Measurements from ENCODE around the gene KRT9. TPM values are rescaled to one million over a fixed set of nuclear protein-coding genes. Genes with fewer than 3 reads are reported as not detected.
"Not testable (repeated sequence)": the region's sequence is repeated elsewhere in the genome, so short reads cannot be mapped to it uniquely, and the experiment has no call there.

KRT9 gene
- total RNA-seq, 2 experiments from 2014 or later, result not detected

DNA sequence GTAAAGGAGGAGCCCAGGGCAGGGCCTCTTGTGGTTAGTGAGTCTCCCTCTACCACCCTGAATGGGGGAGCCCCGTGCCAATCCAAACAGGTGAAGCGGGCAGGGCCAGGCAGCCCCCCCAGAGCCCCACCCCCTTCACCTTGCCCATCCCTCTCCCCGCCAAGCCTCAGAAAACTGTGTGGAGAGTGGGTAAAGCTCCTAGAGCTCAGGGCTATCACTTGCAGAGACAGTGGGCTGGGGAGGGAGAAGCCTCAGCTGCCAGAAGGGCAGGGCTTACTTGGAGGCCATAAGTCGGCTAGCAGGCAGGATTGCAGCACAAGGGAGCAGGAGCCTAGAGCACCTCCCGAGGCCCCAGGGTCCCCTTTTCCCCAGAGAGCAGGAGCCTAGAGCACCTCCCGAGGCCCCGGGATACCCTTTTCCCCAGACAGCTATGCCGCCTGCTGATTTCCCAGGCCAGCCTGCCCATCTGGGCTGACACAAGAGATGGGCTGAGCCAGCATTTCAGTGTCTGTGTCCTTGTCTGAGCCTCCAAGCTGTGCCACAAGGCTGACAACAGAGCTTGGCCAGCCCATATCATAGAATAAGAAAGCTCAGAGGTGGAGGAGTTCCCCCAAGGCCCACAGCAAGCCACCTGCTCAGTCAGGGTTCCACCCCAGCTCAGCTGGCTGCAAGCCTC, 21.6 kb upstream of the KRT9 start:
- intact Hi-C loops (cut with micrococcal nuclease), result no loop called here
- no peaks in the 10 kb centered on the region for H3K4me1 Mint-ChIP-seq (ENCODE audit: low read depth)

DNA sequence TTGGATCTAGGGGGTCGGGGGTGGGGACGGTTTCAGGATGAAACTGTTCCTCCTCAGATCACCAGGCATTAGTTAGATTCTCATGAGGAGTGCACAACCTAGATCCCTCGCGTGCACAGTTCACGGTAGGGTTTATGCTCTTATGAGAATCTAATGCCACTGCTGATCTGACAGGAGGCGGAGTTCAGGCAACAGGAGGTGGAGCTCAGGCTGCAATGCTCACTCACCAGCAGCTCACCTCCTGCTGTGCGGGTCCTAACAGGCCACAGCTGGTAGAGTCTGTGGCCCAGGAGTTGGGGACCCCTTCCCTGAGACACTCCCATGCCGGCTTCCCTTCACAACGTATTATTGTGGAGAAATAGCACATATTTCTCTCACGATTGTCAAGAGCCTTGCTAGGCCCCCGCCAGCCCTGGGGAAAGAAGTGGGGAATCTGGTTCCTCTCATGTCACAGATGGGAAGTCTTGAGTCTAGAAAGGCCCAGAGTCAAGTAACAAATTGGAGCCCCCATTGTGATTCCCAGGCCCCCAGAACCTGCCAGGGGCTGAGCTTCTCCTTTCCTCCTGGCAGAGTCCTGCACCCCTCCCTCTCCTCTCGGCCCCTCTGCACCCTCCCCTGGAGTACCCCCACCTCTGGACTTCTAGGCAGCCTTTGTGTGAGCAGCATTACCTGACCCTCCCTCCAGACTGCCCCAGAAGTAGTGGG, 20.9 kb upstream of the KRT9 start:
- peaks cover 5% of the 10 kb centered on the region for H3K27me3 Mint-ChIP-seq (ENCODE audit: low read depth)
- DNase-seq, result no peak
- no peaks in the 10 kb centered on the region for H3K9me3 Mint-ChIP-seq
- H3K36me3 Mint-ChIP-seq (ENCODE audit: low read depth), result no peaks in the 10 kb centered on the region
- H3K27ac Mint-ChIP-seq, result no peak overlapping the region
- H3K4me3 Mint-ChIP-seq, result no peak overlapping the region
- H3K4me1 Mint-ChIP-seq (ENCODE audit: low read depth), result no peaks in the 10 kb centered on the region
- CTCF ChIA-PET, result interaction anchor here (0.7 kb wide), 1 partner anchor 9 kb away, joined by 5 read pairs; no protein-coding TSS in a partner anchor
- intact Hi-C loops (cut with micrococcal nuclease), result no loop called here

More for the DNA sequence above, 21.6 kb upstream of the KRT9 start:
- Mint-ChIP-seq H3K4me3 (no peak overlapping the region), H3K27me3 (ENCODE audit: low read depth) (peaks cover 5% of the 10 kb centered on the region), H3K9me3 (no peaks in the 10 kb centered on the region), H3K27ac (no peak overlapping the region), H3K36me3 (ENCODE audit: low read depth) (no peaks in the 10 kb centered on the region)
- CTCF ChIA-PET, result interaction anchor here (0.7 kb wide), 1 partner anchor 139 kb away, joined by 3 read pairs; no protein-coding TSS in a partner anchor
- no peak for DNase-seq

DNA sequence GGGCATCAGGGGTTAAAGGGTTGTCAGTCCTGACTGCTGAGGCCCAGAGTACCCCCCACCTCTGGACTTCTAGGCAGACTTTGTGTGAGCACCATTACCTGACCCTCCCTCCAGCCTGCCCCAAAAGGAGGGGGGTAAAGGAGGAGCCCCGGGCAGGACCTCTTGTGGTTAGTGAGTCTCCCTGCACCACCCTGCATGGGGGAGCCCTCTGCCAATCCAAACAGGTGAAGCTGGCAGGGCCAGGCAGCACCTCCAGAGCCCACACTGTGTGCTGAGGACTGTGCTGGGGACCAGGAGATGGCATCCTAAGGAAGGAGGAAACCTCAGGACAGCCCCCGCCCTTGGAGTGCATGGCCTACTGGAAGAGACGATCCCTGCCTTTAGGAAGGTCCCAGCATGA, 17.4 kb upstream of the KRT9 start:
- Mint-ChIP-seq H3K4me1 (ENCODE audit: low read depth) (no peaks in the 10 kb centered on the region), H3K36me3 (ENCODE audit: low read depth) (no peaks in the 10 kb centered on the region), H3K9me3 (no peaks in the 10 kb centered on the region), H3K27ac (no peak overlapping the region), H3K4me3 (no peak overlapping the region), H3K27me3 (ENCODE audit: low read depth) (peaks cover 5% of the 10 kb centered on the region)
- no peak for DNase-seq
- CTCF ChIA-PET, result interaction anchor here (0.9 kb wide), 1 partner anchor 74 kb away, joined by 3 read pairs; no protein-coding TSS in a partner anchor
- intact Hi-C loops (cut with micrococcal nuclease), result no loop called here

DNA sequence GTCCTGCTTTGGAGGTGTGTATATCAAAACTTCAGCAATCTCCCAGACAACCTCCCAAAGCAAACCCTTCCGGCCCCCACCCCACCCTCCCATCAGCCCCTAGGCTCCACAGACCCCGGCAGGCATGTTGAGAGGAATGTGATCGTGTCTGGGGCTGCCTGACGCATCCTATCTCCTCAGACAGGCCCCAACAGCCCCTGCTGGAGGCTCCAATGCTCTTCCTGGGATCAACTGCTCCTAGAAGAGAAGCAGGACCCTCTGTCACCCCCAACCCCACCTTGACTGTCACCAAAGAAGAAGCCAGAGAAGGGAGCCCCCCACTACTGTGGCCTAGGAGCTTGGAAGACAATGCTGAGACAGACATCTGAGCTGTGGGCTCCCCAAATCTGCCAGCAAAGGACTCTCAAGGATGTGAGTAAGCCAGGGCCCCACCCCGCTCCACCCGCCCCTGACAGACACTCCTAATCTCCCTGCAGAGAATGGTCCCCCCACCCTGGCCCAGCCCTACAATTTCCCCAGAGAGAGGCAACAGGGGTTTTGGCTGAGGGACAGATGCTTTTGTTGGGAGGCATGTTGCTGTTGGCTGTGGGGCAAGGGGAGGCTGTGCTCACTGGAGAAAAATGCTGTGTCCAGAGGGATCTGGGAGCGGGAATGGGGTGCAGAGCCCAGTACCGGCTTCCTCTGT, 16.4 kb upstream of the KRT9 start:
- peaks cover 7% of the 10 kb centered on the region for H3K27me3 Mint-ChIP-seq (ENCODE audit: low read depth)
- H3K27ac Mint-ChIP-seq, result no peak overlapping the region
- no peaks in the 10 kb centered on the region for H3K9me3 Mint-ChIP-seq
- no peaks in the 10 kb centered on the region for H3K4me1 Mint-ChIP-seq (ENCODE audit: low read depth)
- no peak for DNase-seq
- intact Hi-C loops (cut with micrococcal nuclease), result no loop called here
- CTCF ChIA-PET, result interaction anchor here (0.9 kb wide), 1 partner anchor 75 kb away, joined by 3 read pairs; no protein-coding TSS in a partner anchor
- H3K4me3 Mint-ChIP-seq, result no peak overlapping the region
- H3K36me3 Mint-ChIP-seq (ENCODE audit: low read depth), result no peaks in the 10 kb centered on the region

DNA sequence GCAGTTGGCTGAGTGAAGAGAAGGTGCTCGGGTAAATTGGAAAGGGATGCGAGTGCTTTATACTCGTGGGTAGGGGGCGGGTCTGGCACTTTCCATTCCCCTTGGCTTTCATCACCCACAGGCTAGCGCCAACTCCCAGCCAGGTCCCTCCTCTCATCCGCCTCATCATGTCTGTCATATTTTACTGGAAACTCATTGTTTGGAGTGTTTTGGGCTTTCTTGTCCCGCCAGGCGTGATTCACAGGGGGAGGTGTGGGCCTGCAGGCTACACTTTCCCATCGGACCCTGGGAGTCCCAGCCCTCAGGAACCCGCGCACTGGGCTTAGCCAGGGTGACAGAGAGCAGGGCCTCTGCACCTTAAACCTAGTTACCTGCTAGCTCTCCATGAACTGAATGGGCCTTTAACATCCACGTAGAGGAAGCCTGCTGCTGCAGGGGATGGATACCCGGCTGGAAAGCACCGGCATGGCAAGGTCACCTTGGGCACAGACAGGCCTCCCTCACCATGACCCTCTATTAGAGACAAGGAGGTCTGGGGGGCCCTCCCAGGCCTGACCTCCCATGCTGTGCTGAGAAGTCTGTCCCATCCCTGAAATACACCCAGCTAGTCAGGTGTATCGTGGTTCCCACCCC, 15.1 kb upstream of the KRT9 start, which contains the start of gene KRT14:
KRT14 (minus strand) TSS at position 33 of the 633 bp plus-strand sequence. CDS start 61 bp downstream, outside the sequence.
- intact Hi-C loops (cut with micrococcal nuclease), result no loop called here
- Mint-ChIP-seq H3K9me3 (no peaks in the 10 kb centered on the region), H3K27ac (no peak within 1 kb of the TSS), H3K4me3 (no peak within 1 kb of the TSS), H3K36me3 (ENCODE audit: low read depth) (no peaks in the 10 kb centered on the region), H3K27me3 (ENCODE audit: low read depth) (peaks cover 9% of the 10 kb centered on the region), H3K4me1 (ENCODE audit: low read depth) (no peaks in the 10 kb centered on the region)
- no peak for DNase-seq
- CTCF ChIA-PET, result no interaction called here

DNA sequence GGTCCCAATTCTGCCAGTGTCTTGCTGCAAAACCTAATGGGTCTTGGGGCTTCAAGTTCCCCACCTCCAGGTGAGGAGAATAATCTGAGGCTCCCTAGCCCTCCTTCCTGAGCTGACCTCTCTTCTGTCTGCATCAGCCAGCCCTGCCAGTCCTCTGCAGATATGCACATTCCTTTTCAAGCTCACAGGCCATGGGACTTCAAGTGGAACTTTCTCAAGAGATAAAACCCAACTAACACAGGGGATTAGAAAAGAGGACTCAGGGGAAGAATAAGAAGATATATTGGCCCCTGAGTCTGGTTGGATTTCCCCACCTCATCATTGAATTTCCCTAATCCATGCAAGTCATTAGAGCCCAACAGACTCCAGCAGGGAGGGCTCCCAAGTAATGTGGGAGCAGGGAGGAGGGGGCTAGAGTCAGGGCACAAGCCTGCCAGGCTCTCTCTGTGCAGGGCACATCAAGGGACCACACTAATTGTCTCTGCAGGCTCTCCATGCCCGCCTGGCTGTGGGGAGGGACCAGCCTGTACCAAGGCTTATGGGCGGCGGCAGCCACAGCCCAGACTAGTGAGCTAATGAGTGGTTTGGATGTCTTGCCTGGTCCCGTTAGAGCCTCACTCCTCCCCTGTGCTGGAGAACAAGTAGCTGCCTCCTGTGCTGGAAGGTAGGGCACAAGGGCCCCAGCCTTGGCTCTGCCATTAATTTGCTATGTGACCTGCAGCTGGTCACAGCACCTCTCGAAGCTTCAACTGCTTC, 13.6 kb upstream of the KRT9 start:
- Mint-ChIP-seq H3K27me3 (ENCODE audit: low read depth) (peaks cover 9% of the 10 kb centered on the region), H3K36me3 (ENCODE audit: low read depth) (no peaks in the 10 kb centered on the region), H3K4me1 (ENCODE audit: low read depth) (no peaks in the 10 kb centered on the region), H3K4me3 (no peak overlapping the region), H3K9me3 (no peaks in the 10 kb centered on the region), H3K27ac (no peak overlapping the region)
- DNase-seq, result no peak
- intact Hi-C loops (cut with micrococcal nuclease), result no loop called here
- CTCF ChIA-PET, result interaction anchor here (1.4 to 1.7 kb wide), 2 partner anchors 37 to 63 kb away, joined by 4 to 7 read pairs; no protein-coding TSS in a partner anchor

DNA sequence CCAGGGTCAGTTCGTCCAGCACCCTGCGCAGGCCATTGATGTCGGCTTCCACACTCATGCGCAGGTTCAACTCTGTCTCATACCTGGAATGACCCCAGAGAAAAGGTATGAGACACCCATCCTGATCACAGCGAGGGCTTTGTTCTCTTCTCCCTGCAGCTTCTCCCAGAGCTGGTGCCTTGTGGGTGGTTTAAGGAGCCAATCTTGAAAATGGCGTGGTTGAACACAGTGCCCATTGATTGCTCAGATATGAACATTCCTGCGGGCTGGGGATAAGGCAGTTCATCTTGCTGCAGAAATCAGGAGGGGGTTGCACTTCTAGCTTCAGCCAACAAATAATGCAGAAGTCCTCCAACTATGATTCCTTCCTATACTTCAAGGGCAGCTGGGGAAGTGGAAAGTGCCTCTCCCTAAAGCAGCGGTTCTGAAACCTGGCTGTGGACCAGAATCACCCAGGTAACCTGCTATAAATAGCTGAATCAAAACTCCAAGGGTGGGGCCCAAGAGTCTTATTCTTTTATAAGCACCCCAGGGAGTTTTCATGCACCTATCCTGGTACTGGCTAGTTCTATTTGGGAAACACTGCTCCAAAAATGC, 12.6 kb upstream of the KRT9 start:
- H3K27me3 Mint-ChIP-seq (ENCODE audit: low read depth), result peaks cover 15% of the 10 kb centered on the region
- CTCF ChIA-PET, result interaction anchor here (0.6 to 1.7 kb wide), 3 partner anchors 36 to 828 kb away, joined by 3 to 7 read pairs (median 4); no protein-coding TSS in a partner anchor

DNA sequence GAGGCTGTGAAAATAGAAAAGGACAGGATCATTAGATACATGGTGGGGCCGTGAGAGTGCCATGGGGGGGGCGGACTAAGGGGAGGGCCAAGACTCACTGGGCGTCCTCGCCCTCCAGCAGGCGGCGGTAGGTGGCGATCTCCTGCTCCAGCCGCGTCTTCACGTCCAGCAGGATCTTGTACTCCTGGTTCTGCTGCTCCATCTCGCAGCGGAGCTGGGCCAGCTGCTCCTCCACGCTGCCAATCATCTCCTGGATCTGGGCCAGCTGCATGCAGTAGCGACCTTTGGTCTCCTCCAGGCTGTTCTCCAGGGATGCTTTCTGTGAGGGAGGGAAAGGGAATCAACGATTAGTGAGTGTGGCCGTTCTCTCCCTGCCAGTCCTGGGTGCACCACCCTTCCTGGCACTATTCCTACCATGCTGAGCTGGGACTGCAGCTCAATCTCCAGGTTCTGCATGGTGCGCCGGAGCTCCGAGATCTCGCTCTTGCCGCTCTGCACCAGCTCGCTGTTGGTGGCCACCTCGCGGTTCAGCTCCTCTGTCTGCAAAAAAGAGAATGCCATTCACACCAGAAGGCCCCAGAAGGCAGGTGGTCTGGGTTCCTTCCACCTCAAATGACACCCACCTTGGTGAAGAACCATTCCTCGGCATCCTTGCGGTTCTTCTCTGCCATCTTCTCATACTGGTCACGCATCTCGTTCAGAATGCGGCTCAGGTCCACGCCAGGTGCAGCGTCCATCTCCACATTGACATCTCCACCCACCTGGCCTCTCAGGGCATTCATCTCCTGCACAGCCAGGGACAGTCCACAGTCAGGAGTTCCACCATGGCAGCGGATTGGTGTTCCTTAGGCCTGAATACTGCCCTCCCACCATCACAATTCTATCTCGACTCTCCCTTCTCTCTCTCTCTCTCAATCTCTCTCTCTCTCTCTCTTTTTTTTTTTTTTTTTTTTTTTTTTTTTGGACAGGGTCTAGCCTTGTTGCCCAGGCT, 11.6 kb upstream of the KRT9 start:
- Mint-ChIP-seq H3K27me3 (ENCODE audit: low read depth) (peaks cover 18% of the 10 kb centered on the region), H3K36me3 (ENCODE audit: low read depth) (no peaks in the 10 kb centered on the region), H3K4me3 (no peak overlapping the region), H3K4me1 (ENCODE audit: low read depth) (no peaks in the 10 kb centered on the region), H3K27ac (no peak overlapping the region), H3K9me3 (no peaks in the 10 kb centered on the region)
- CTCF ChIA-PET, result interaction anchor here (0.6 kb wide), 2 partner anchors 9 to 707 kb away, joined by 3 to 5 read pairs; no protein-coding TSS in a partner anchor
- no peak for DNase-seq
- intact Hi-C loops (cut with micrococcal nuclease), result no loop called here

More for the DNA sequence above, 12.6 kb upstream of the KRT9 start:
- H3K4me1 Mint-ChIP-seq (ENCODE audit: low read depth); H3K9me3 Mint-ChIP-seq; H3K4me3 Mint-ChIP-seq; H3K27ac Mint-ChIP-seq; intact Hi-C loops (cut with micrococcal nuclease); DNase-seq; H3K36me3 Mint-ChIP-seq (ENCODE audit: low read depth): not testable (repeated sequence)

DNA sequence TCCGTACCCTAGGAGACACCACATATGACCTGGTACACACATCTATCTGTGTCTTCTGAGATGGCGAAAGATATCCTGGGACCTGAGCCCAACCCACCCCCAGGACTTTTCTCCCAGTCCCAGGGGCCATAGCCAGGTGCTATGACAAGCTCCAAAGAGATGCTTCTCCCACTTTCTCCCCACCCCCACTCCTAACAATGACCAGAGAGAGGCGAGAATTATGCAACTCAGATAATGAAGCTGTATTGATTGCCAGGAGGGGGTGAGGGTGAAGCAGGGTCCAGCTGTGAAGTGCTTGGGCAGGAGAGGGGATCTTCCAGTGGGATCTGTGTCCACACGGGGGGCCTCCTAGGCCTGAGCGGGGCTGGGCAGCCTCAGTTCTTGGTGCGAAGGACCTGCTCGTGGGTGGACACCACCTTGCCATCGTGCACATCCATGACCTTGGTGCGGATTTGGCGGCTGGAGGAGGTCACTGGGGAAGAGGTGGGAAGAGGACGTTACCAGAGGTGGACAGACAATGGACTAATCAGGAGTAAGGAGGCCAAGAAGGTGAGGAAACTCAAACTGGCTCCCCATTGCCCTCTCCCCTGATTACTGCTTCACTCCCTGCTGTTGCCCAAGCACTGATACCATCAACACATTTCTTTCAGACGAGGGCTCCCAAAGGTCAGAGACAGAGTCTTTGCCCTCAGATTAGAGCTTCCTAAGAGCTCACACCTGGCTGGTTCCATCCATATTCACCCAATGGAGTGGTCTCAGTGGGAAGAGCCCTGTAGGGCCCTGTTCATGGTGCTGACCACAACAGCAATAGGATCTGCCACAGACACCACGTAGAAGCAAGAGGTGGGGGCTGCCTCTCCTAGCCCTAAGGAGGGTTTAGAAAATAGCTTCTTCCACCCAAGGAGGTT, 10.5 kb upstream of the KRT9 start:
- H3K4me1 Mint-ChIP-seq (ENCODE audit: low read depth); H3K36me3 Mint-ChIP-seq (ENCODE audit: low read depth); H3K9me3 Mint-ChIP-seq; intact Hi-C loops (cut with micrococcal nuclease); DNase-seq; H3K4me3 Mint-ChIP-seq; H3K27ac Mint-ChIP-seq: not testable (repeated sequence)
- CTCF ChIA-PET, result interaction anchor here (0.6 to 1.9 kb wide), 3 partner anchors 34 to 706 kb away, joined by 3 to 9 read pairs (median 4); no protein-coding TSS in a partner anchor
- peaks cover 25% of the 10 kb centered on the region for H3K27me3 Mint-ChIP-seq (ENCODE audit: low read depth)

Measured in activated naive CD4-positive, alpha-beta T cell treated with anti-CD3 and anti-CD28 coated beads for 36 hours (primary cell).